PC-3 (cell line): ENCODE results near the gene MRGPRX2. TPM values are rescaled to one million over a fixed set of nuclear protein-coding genes. Genes with fewer than 3 reads are reported as not detected.

Experiments
- ATAC-seq: fragments of 200-7000 bp; cut with Tn5 transposase; 2 replicates; pipeline ENCODE4 v1.9.1; 2020; ENCODE audit warnings: mild to moderate bottlenecking, moderate library complexity
- BruUV-seq: library from RNA; stranded (reverse); fragments of 400-500 nt; replicated peaks from 2 replicates; lab custom pipeline; 2021; lab: Mats Ljungman, UMichigan
- CTCF ChIA-PET: fragments of 300-600 bp; sonication (Branson Sonifier 250); formaldehyde crosslinking; loops from one replicate; lab custom pipeline; 2022; ENCODE audit warnings: antibody characterized with exemption; lab: Charles Lee
- POLR2A ChIA-PET: fragments of 300-600 bp; sonication (Branson Sonifier 250); formaldehyde crosslinking; loops from one replicate; lab custom pipeline; 2022; ENCODE audit warnings: antibody characterized with exemption; ENCODE audit not compliant: unreplicated experiment; lab: Charles Lee
- DNase-seq: peaks from one replicate; pipeline ENCODE4 v3.0.0-alpha.2; 2015
- H2AFZ ChIP-seq: fragments of 300-600 bp; sonication (generic); 2 replicates; pipeline ENCODE4 v1.6.0; 2016; ENCODE audit warnings: antibody characterized with exemption, low read length
- H3F3A ChIP-seq: fragments of 300-600 bp; sonication (generic); one replicate; pipeline ENCODE4 v1.6.0; 2017; ENCODE audit warnings: antibody characterized with exemption, low read length, control low read depth, mild to moderate bottlenecking; ENCODE audit not compliant: unreplicated experiment
- H3K27ac ChIP-seq: fragments of 300-600 bp; sonication (generic); 2 replicates; pipeline ENCODE4 v1.5.1; 2016; ENCODE audit warnings: mild to moderate bottlenecking, low read length
- H3K27me3 ChIP-seq: fragments of 300-600 bp; sonication (generic); 2 replicates; pipeline ENCODE4 v1.6.1; 2016; ENCODE audit warnings: low read length, mixed read lengths
- H3K36me3 ChIP-seq: fragments of 300-600 bp; sonication (generic); 2 replicates; pipeline ENCODE4 v1.6.1; 2016; ENCODE audit warnings: low read depth, mixed run types, low read length, mixed read lengths
- H3K4me1 ChIP-seq: fragments of 300-600 bp; sonication (generic); 2 replicates; pipeline ENCODE4 v1.5.1; 2016; ENCODE audit warnings: low read length; ENCODE audit not compliant: insufficient read depth
- H3K4me2 ChIP-seq: fragments of 300-600 bp; sonication (generic); 2 replicates; pipeline ENCODE4 v1.6.0; 2016; ENCODE audit warnings: low read length
- H3K4me3 ChIP-seq: fragments of 300-600 bp; sonication (generic); 2 replicates; pipeline ENCODE4 v1.5.1; 2016; ENCODE audit warnings: mild to moderate bottlenecking, low read length, mixed read lengths
- H3K79me2 ChIP-seq: fragments of 300-600 bp; sonication (generic); 2 replicates; pipeline ENCODE4 v1.6.1; 2017; ENCODE audit warnings: low read length, mixed read lengths
- H3K9ac ChIP-seq: fragments of 300-600 bp; sonication (generic); 2 replicates; pipeline ENCODE4 v1.6.0; 2016; ENCODE audit warnings: mild to moderate bottlenecking, low read length
- H3K9me2 ChIP-seq: fragments of 300-600 bp; sonication (generic); replicated peaks from 2 replicates; pipeline ENCODE4 v1.6.1; 2016; ENCODE audit warnings: mixed run types, low read length, mixed read lengths
- H3K9me3 ChIP-seq: fragments of 300-600 bp; sonication (generic); 2 replicates; pipeline ENCODE4 v1.6.1; 2016; ENCODE audit warnings: low read length, mixed read lengths
- H4K20me1 ChIP-seq: fragments of 300-600 bp; sonication (generic); 2 replicates; pipeline ENCODE4 v1.6.1; 2016; ENCODE audit warnings: low read length, mixed read lengths
- EZH2 ChIP-seq: fragments of 300-600 bp; sonication (generic); IDR thresholded peaks from one replicate; pipeline ENCODE4 v1.6.1; 2017; ENCODE audit warnings: antibody characterized with exemption, mild to moderate bottlenecking, low read length; ENCODE audit not compliant: unreplicated experiment
- EZH2phosphoT487 ChIP-seq: fragments of 300-600 bp; sonication (generic); IDR thresholded peaks from 2 replicates; pipeline ENCODE4 v1.6.1; 2018; ENCODE audit warnings: mild to moderate bottlenecking, antibody characterized with exemption, low read length, borderline replicate concordance
- intact Hi-C: fragments of 100-400 bp; cut with micrococcal nuclease; formaldehyde crosslinking; loops from 2 replicates; pipeline ENCODE4 v1.9.0; 2023
- total RNA-seq: library from RNA; depleted of rRNA; stranded (reverse); fragments of >200 nt; gene quantifications from 2 replicates; pipeline ENCODE4 v1.2.3, GENCODE V29; 2014
- TF ChIP-seq, protein P1 (sequence below): fragments of 300-600 bp; sonication (generic); conservative IDR thresholded peaks from 2 replicates; pipeline ENCODE4 v1.5.1; 2017; ENCODE audit warnings: antibody characterized with exemption, low read depth, mild to moderate bottlenecking, low read length

MRGPRX2 gene
- total RNA-seq, 1 experiment from 2014 or later: not detected

DNA sequence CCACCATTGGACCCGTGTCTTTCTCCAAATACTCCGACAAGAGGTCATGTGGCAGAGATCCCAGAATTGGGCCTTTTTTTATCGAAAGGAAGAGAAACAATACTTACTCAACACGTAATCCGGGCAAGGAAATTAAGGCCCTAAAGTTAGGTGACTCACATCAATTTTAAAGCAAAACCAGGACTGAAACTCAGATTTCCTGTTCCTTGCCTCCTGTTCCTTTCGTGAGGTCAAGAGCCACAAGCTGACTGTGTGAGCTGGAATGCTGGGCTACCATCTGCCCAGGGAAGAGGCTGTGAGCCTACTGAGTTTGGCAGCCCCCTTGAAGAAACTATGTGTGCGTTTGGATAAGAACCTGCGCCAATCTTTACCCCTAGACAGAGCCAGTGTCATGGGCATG is 27.1 kb upstream of the MRGPRX2 start:
- Histone ChIP-seq H4K20me1 (no peaks in the 10 kb centered on the region), H3K4me1 (peaks cover 46% of the 10 kb centered on the region), H3K9me2 (no peaks in the 10 kb centered on the region), H3K4me3 (no peak overlapping the region), H3K27ac (peak overlapping the region; percentile 92), H3K79me2 (no peaks in the 10 kb centered on the region), H3K9me3 (no peaks in the 10 kb centered on the region), H3K36me3 (no peaks in the 10 kb centered on the region), H3K4me2 (peak overlapping the region; percentile 55), H3K9ac (peak overlapping the region; percentile 30; the same call in 1 of the 2 replicates), H2AFZ (no peak overlapping the region), H3F3A (peaks cover 6% of the 10 kb centered on the region), H3K27me3 (no peaks in the 10 kb centered on the region)
- DNase-seq: peak; percentile 92
- TF ChIP-seq EZH2phosphoT487 (no peak), EZH2 (no peak)
- TF ChIP-seq, protein P1, sequence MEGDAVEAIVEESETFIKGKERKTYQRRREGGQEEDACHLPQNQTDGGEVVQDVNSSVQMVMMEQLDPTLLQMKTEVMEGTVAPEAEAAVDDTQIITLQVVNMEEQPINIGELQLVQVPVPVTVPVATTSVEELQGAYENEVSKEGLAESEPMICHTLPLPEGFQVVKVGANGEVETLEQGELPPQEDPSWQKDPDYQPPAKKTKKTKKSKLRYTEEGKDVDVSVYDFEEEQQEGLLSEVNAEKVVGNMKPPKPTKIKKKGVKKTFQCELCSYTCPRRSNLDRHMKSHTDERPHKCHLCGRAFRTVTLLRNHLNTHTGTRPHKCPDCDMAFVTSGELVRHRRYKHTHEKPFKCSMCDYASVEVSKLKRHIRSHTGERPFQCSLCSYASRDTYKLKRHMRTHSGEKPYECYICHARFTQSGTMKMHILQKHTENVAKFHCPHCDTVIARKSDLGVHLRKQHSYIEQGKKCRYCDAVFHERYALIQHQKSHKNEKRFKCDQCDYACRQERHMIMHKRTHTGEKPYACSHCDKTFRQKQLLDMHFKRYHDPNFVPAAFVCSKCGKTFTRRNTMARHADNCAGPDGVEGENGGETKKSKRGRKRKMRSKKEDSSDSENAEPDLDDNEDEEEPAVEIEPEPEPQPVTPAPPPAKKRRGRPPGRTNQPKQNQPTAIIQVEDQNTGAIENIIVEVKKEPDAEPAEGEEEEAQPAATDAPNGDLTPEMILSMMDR: no peak
- intact Hi-C loops: no loop called here
- CTCF ChIA-PET: interaction anchor here (1.0 kb wide), 1 partner anchor 11 kb away, joined by 7 read pairs; no protein-coding TSS in a partner anchor
- ATAC-seq: peak; percentile 90
- POLR2A ChIA-PET: interaction anchor here (0.5 to 0.7 kb wide), 2 partner anchors 11 to 33 kb away, joined by 3 to 5 read pairs; no protein-coding TSS in a partner anchor
- BruUV-seq: no TSS peak

DNA sequence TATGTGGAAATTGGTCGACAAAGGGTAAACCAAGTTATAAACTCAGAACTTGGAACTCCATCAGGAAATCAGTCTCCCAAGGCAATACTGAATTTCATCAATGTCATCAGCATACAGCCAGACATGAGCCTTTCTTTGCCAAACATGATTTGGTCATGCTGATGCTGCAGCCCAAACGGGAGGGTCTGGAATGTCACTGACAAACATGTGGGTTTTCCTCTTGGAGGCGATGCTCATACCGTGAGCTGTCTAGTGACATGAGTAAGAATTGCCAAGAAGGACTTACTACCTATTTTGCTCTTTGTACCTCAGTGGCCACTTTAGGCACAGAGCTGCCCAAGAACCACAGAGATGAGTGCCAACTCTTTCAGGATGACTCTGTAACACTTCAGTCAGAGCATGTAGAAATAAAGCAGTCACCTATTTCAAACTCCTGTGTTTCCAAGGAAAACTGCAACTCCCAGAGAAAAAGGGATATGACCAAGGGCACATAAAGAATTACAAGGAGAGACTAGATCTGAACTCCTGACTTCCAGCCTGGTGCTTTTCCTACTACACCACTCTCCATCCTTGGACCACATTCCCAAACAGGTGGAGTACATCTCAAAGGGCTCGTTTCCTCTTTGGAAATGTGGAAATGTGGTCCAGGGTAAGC is 24.3 kb upstream of the MRGPRX2 start:
- no peaks in the 10 kb centered on the region for H3K9me3 ChIP-seq
- intact Hi-C loops: no loop called here
- H3K9ac ChIP-seq: no peak overlapping the region
- no peak overlapping the region for H2AFZ ChIP-seq
- H3K4me2 ChIP-seq: no peak overlapping the region
- no peaks in the 10 kb centered on the region for H3K27me3 ChIP-seq
- H4K20me1 ChIP-seq: no peaks in the 10 kb centered on the region
- no peaks in the 10 kb centered on the region for H3K79me2 ChIP-seq
- no peaks in the 10 kb centered on the region for H3K9me2 ChIP-seq
- H3K4me1 ChIP-seq: peaks cover 52% of the 10 kb centered on the region
- no peak overlapping the region for H3K27ac ChIP-seq
- TF ChIP-seq EZH2 (no peak), EZH2phosphoT487 (no peak)
- TF ChIP-seq, protein P1: no peak
- H3K36me3 ChIP-seq: no peaks in the 10 kb centered on the region
- POLR2A ChIA-PET: no interaction called here
- no peak overlapping the region for H3K4me3 ChIP-seq
- no TSS peak for BruUV-seq
- H3F3A ChIP-seq: peaks cover 10% of the 10 kb centered on the region
- CTCF ChIA-PET: no interaction called here
- ATAC-seq (no peak), DNase-seq (peak; percentile 40)

DNA sequence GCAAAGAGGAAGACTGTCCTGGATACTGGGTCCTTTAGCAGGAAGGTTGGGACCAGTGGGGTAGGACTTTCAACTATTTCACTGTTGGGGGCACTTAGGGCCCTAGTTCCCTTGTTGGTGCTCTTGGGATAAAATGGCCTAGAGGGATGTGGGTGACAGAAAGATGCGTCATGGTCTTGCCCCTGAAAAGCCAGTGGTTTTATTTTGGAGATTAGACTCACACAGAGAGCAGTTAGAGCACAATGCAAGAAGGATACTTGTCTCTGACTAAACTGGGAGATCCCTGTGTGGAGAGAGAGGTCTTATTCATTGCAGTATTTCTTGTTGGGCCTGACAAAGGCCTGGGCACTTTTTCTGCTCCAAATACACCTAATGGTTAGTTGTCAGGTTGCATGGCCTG is 22.6 kb upstream of the MRGPRX2 start:
- H3F3A ChIP-seq: peaks cover 8% of the 10 kb centered on the region
- H3K4me3 ChIP-seq: no peak overlapping the region
- TF ChIP-seq EZH2 (no peak), EZH2phosphoT487 (no peak)
- TF ChIP-seq, protein P1: no peak
- no peak overlapping the region for H3K9ac ChIP-seq
- H2AFZ ChIP-seq: no peak overlapping the region
- H3K27ac ChIP-seq: no peak overlapping the region
- ChIA-PET CTCF (no interaction called here), POLR2A (no interaction called here)
- intact Hi-C loops: no loop called here
- DNase-seq: no peak
- no peak for ATAC-seq
- H3K4me2 ChIP-seq: no peak overlapping the region
- H3K27me3 ChIP-seq: no peaks in the 10 kb centered on the region
- H3K79me2 ChIP-seq: no peaks in the 10 kb centered on the region
- BruUV-seq: no TSS peak
- peaks cover 50% of the 10 kb centered on the region for H3K4me1 ChIP-seq
- H3K36me3 ChIP-seq: no peaks in the 10 kb centered on the region
- H4K20me1 ChIP-seq: no peaks in the 10 kb centered on the region
- H3K9me2 ChIP-seq: no peaks in the 10 kb centered on the region
- no peaks in the 10 kb centered on the region for H3K9me3 ChIP-seq
